Neural progenitor cell (in vitro differentiated cells): Measurements from ENCODE around the gene PCSK6. TPM values are rescaled to one million over a fixed set of nuclear protein-coding genes. Genes with fewer than 3 reads are reported as not detected.
"Not testable (repeated sequence)": the region's sequence is repeated elsewhere in the genome, so short reads cannot be mapped to it uniquely, and the experiment has no call there.

Source experiments
- DNase-seq: peaks from one replicate; pipeline ENCODE4 v3.0.0-alpha.2; 2016; ENCODE audit warnings: low spot score
- H2AFZ ChIP-seq: fragments of 200-600 bp; sonication (generic); replicated peaks from 2 replicates; pipeline ENCODE4 v1.6.1; 2016; ENCODE audit warnings: antibody characterized with exemption
- H3F3A ChIP-seq: fragments of 200-600 bp; sonication (generic); 2 replicates; pipeline ENCODE4 v1.6.1; 2016; ENCODE audit warnings: antibody characterized with exemption, low read depth
- H3K27ac ChIP-seq: fragments of 200-600 bp; sonication (generic); 2 replicates; pipeline ENCODE4 v1.5.1; 2016; ENCODE audit warnings: mild to moderate bottlenecking
- H3K27me3 ChIP-seq: fragments of 200-600 bp; sonication (generic); 2 replicates; pipeline ENCODE4 v1.6.1; 2016; ENCODE audit warnings: mild to moderate bottlenecking, moderate library complexity
- H3K36me3 ChIP-seq: fragments of 200-600 bp; sonication (generic); 2 replicates; pipeline ENCODE4 v1.5.1; 2016
- H3K4me1 ChIP-seq: fragments of 200-600 bp; sonication (generic); 2 replicates; pipeline ENCODE4 v1.6.1; 2016; ENCODE audit warnings: mixed run types
- H3K4me2 ChIP-seq: fragments of 200-600 bp; sonication (generic); 2 replicates; pipeline ENCODE4 v1.6.1; 2016
- H3K4me3 ChIP-seq: fragments of 200-600 bp; sonication (generic); 2 replicates; pipeline ENCODE4 v1.5.1; 2016
- H3K79me2 ChIP-seq: fragments of 200-600 bp; sonication (generic); 2 replicates; pipeline ENCODE4 v1.6.1; 2016; ENCODE audit warnings: low read depth
- H3K9ac ChIP-seq: fragments of 200-600 bp; sonication (generic); 2 replicates; pipeline ENCODE4 v1.6.1; 2016
- H3K9me3 ChIP-seq: fragments of 200-600 bp; sonication (generic); 2 replicates; pipeline ENCODE4 v1.5.1; 2016; ENCODE audit warnings: low read depth
- H4K20me1 ChIP-seq: fragments of 200-600 bp; sonication (generic); 2 replicates; pipeline ENCODE4 v1.6.1; 2016; ENCODE audit warnings: low read depth
- H3K27ac Mint-ChIP-seq: 3 replicates; pipeline ENCODE4 v1.8.0; 2021; ENCODE audit warnings: mixed read lengths
- H3K27me3 Mint-ChIP-seq: 2 replicates; pipeline ENCODE4 v1.8.0; 2022; ENCODE audit warnings: low read depth, mild to moderate bottlenecking, inconsistent platforms, moderate library complexity, mixed read lengths; ENCODE audit not compliant: insufficient read depth
- H3K36me3 Mint-ChIP-seq: 3 replicates; pipeline ENCODE4 v1.8.0; 2021; ENCODE audit warnings: mixed read lengths
- H3K4me1 Mint-ChIP-seq: 3 replicates; pipeline ENCODE4 v1.8.0; 2021; ENCODE audit warnings: mixed read lengths
- H3K4me3 Mint-ChIP-seq: 3 replicates; pipeline ENCODE4 v1.8.0; 2021; ENCODE audit warnings: mild to moderate bottlenecking, moderate library complexity, mixed read lengths
- H3K9me3 Mint-ChIP-seq: 3 replicates; pipeline ENCODE4 v1.8.0; 2020; ENCODE audit warnings: mixed read lengths
- EZH2 ChIP-seq: fragments of 200-600 bp; sonication (generic); IDR thresholded peaks from 2 replicates; pipeline ENCODE4 v1.6.1; 2017; ENCODE audit warnings: antibody characterized with exemption, mild to moderate bottlenecking, moderate library complexity
- EZH2phosphoT487 ChIP-seq: fragments of 200-600 bp; sonication (generic); IDR thresholded peaks from 2 replicates; pipeline ENCODE4 v1.6.1; 2017; ENCODE audit warnings: antibody characterized with exemption
- total RNA-seq: library from RNA; depleted of rRNA; stranded (reverse); fragments of >200 nt; gene quantifications from 2 replicates; pipeline ENCODE4 v1.2.3, GENCODE V29; 2015; ENCODE audit warnings: low replicate concordance
- TF ChIP-seq, protein P1 (sequence below): fragments of 200-600 bp; sonication (generic); IDR thresholded peaks from 2 replicates; pipeline ENCODE4 v1.5.1; 2017; ENCODE audit warnings: antibody characterized with exemption, mild to moderate bottlenecking

The PCSK6 gene
- total RNA-seq, 1 donor from 2014 or later = 1.9 TPM

DNA sequence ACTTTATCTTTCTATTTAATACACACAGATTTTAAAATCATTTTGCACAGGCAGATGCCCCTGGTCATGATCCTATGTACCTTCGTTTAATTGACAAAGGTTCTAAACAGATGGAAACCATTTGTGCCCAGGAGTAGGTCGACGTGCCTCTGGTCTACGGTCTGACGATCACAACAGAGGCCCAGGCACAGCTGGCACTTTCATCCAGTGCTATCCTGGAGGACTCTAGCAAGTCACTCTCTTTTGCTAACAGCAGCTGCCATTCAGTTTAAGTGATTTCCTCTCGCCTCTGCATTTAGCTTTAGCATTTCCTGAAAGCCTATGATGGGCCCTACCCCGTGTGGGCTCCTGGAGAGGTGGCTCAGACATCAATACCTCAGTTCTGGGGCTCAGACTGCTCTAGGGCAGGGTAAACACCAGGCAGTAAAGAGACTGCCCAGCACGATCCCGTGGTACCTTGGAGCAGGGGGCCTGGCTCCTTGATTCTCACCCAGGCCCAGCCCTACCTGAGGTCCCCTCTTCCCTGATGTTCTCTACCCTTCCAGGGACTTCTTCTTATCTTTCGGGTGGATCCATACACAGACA, 111.2 kb downstream of the PCSK6 start:
- Histone ChIP-seq H3K4me1 (peaks cover 4% of the 10 kb centered on the region), H3K9me3 (no peaks in the 10 kb centered on the region), H3K4me3 (no peak overlapping the region), H3K79me2 (no peaks in the 10 kb centered on the region), H3K9ac (no peak overlapping the region), H3F3A (no peaks in the 10 kb centered on the region), H3K36me3 (no peaks in the 10 kb centered on the region), H3K4me2 (no peak overlapping the region), H2AFZ (no peak overlapping the region), H3K27me3 (peaks cover 2% of the 10 kb centered on the region), H3K27ac (no peak overlapping the region), H4K20me1 (no peaks in the 10 kb centered on the region)
- Mint-ChIP-seq H3K27ac (no peak overlapping the region), H3K4me3 (no peak overlapping the region), H3K36me3 (no peaks in the 10 kb centered on the region), H3K9me3 (no peaks in the 10 kb centered on the region), H3K27me3 (peaks cover 6% of the 10 kb centered on the region), H3K4me1 (peaks cover 7% of the 10 kb centered on the region)
- no peak for DNase-seq
- TF ChIP-seq EZH2 (no peak), EZH2phosphoT487 (no peak)
- TF ChIP-seq, protein P1, sequence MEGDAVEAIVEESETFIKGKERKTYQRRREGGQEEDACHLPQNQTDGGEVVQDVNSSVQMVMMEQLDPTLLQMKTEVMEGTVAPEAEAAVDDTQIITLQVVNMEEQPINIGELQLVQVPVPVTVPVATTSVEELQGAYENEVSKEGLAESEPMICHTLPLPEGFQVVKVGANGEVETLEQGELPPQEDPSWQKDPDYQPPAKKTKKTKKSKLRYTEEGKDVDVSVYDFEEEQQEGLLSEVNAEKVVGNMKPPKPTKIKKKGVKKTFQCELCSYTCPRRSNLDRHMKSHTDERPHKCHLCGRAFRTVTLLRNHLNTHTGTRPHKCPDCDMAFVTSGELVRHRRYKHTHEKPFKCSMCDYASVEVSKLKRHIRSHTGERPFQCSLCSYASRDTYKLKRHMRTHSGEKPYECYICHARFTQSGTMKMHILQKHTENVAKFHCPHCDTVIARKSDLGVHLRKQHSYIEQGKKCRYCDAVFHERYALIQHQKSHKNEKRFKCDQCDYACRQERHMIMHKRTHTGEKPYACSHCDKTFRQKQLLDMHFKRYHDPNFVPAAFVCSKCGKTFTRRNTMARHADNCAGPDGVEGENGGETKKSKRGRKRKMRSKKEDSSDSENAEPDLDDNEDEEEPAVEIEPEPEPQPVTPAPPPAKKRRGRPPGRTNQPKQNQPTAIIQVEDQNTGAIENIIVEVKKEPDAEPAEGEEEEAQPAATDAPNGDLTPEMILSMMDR = no peak

DNA sequence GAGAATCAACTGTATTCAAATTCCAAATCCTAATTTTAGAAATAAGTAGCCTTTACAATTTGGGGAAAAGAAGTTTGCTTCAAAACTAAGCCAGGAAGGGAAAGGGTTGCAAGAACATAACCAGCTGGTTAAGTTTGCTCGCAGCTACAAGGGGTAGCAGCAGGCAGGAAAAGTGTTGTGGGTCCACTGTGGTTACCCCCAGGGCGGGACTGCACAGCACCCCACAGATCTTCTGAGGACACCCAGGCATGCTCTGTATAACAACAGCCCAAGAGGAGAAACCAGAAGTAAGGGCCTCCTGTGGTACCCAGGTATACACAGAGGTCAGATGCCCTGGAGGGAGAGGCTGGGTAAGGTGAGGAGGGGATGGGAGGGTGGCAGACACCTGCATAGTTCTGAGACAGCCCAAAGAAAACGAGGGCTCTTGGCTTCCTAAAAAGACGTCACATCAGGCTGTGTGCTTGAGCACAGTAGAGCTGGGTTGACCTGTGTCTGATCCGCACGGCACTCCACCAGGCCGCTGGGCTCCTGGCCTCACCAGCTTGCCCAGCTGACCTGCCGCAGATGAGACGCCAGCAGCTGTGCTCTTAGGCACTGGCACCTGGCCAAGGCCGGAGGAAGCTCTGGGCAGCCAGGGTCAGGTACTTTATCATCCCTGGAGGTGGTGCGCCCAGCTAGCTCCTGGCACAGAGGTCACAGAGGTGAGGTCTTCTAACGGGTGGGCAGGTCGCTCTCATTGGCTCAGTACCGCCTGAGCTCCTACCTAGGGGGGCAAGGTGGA, 112.7 kb downstream of the PCSK6 start:
- H3K4me3 Mint-ChIP-seq = no peak overlapping the region
- TF ChIP-seq, protein P1 = no peak
- TF ChIP-seq EZH2phosphoT487 (no peak), EZH2 (no peak)
- H3K4me1 Mint-ChIP-seq = peaks cover 11% of the 10 kb centered on the region
- no peaks in the 10 kb centered on the region for H3F3A ChIP-seq
- no peaks in the 10 kb centered on the region for H3K36me3 ChIP-seq
- H3K27ac Mint-ChIP-seq = no peak overlapping the region
- no peak overlapping the region for H2AFZ ChIP-seq
- no peaks in the 10 kb centered on the region for H4K20me1 ChIP-seq
- no peak overlapping the region for H3K4me2 ChIP-seq
- H3K4me3 ChIP-seq = no peak overlapping the region
- H3K9me3 Mint-ChIP-seq = no peaks in the 10 kb centered on the region
- H3K27me3 ChIP-seq = peaks cover 10% of the 10 kb centered on the region
- peaks cover 15% of the 10 kb centered on the region for H3K4me1 ChIP-seq
- H3K36me3 Mint-ChIP-seq = no peaks in the 10 kb centered on the region
- H3K79me2 ChIP-seq = no peaks in the 10 kb centered on the region
- no peak for DNase-seq
- no peaks in the 10 kb centered on the region for H3K9me3 ChIP-seq
- peaks cover 8% of the 10 kb centered on the region for H3K27me3 Mint-ChIP-seq
- no peak overlapping the region for H3K27ac ChIP-seq
- no peak overlapping the region for H3K9ac ChIP-seq

DNA sequence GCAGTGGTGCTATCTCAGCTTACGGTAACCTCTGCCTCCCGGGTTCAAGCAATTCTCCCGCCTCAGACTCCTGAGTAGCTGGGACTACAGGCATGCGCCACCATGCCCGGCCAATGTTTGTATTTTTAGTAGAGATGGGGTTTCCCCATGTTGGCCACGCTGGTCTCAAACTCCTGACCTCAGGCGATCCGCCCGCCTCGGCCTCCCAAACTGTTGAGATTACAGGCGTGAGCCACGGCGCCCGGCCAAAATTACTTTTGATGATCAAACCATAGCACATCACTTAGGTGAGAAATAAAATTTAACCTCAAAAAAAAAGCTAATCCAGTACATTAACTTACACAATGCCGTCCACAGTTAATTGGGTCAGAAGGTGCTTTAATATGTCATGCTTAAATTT, 114.5 kb downstream of the PCSK6 start:
- not testable (repeated sequence) for H4K20me1 ChIP-seq, H2AFZ ChIP-seq, H3F3A ChIP-seq, H3K36me3 Mint-ChIP-seq, H3K9me3 Mint-ChIP-seq, H3K4me1 Mint-ChIP-seq, H3K27me3 Mint-ChIP-seq, H3K27ac ChIP-seq, H3K27me3 ChIP-seq, H3K9ac ChIP-seq, H3K79me2 ChIP-seq, H3K36me3 ChIP-seq, H3K4me3 ChIP-seq, H3K9me3 ChIP-seq, H3K4me2 ChIP-seq, H3K4me3 Mint-ChIP-seq, DNase-seq, H3K27ac Mint-ChIP-seq
- H3K4me1 ChIP-seq = peaks cover 17% of the 10 kb centered on the region

DNA sequence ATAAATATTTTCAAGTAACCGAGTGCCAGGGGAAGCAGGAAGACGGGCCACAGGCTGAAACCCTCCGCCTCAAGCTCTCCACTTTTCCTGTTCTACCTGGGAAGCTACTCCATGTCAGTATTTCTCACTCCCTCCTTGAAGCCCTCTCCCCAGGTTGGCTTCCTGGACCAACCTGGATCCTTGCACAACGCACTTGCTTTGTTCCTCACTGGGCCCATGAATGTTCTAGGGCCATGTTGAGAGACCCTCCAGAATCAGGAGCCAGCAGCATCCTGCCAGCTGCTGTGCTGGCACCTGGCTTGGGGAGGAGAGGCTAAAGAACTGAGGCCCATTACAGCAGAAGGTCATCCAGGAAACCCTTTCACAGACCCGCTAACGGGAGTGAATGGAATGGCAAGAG, 115.2 kb downstream of the PCSK6 start:
- no peaks in the 10 kb centered on the region for H4K20me1 ChIP-seq
- H3K4me3 ChIP-seq = no peak overlapping the region
- no peaks in the 10 kb centered on the region for H3K9me3 Mint-ChIP-seq
- peaks cover 12% of the 10 kb centered on the region for H3K4me1 Mint-ChIP-seq
- H3K9ac ChIP-seq = no peak overlapping the region
- H3K36me3 Mint-ChIP-seq = no peaks in the 10 kb centered on the region
- H3K9me3 ChIP-seq = no peaks in the 10 kb centered on the region
- H3F3A ChIP-seq = peaks cover 10% of the 10 kb centered on the region
- H3K4me3 Mint-ChIP-seq = no peak overlapping the region
- H3K27me3 Mint-ChIP-seq = peaks cover 9% of the 10 kb centered on the region
- no peak overlapping the region for H3K27ac ChIP-seq
- TF ChIP-seq EZH2 = no peak
- TF ChIP-seq, protein P1 = no peak
- no peak for TF ChIP-seq EZH2phosphoT487
- no peaks in the 10 kb centered on the region for H3K36me3 ChIP-seq
- peaks cover 10% of the 10 kb centered on the region for H3K27me3 ChIP-seq
- DNase-seq = no peak
- no peak overlapping the region for H2AFZ ChIP-seq
- H3K27ac Mint-ChIP-seq = no peak overlapping the region
- H3K79me2 ChIP-seq = no peaks in the 10 kb centered on the region
- peaks cover 24% of the 10 kb centered on the region for H3K4me1 ChIP-seq
- H3K4me2 ChIP-seq = no peak overlapping the region
